ENCODE measurements around the gene CCDC86.

Gene CCDC86

GRCh38 chr11:60854140-60854846 is 12.4 kb downstream of the CCDC86 start:
- no peak for DNase-seq

DNA sequence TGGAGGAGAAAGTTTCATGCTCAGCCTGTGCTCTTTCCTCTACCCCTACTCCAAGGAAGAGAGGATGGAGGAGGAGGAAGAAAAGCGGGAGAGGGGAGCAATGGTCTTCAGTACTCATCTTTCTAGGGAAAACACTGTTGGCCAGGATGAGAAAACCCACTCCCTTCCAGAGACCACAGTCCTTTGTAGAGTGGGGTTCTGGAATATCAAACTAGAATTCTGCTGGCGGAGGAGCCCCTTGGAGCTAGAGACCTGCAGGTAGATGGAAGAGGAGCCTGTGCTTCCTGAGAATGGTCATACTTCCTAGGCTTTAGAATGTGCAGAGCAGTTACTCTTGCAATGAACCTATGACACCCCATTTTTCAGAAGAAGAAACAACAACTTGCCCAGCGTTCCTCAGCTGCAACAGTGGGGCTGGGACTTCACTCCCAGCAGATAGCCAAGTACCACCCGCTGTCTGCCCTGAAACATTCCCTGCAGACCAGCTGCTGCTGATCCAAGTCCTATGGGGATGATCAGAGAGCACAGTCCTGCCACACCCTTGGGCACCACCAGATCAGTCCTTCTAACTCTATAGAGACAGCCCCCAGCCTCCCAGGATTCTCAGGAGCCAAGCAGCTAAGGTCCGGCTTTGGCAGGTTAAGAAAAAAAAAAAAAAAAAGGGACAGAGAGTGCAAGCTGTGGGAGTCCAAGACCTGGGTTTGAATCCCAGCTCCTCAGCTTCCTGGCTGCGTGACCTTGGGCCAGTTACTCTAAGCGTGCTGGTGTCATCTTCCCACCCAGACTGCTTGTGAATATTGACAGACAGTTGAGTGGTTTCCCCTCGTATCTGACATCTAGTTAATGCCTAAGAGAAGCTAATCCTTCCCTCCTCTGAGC is 13.2 kb downstream of the CCDC86 start:
- no peak for DNase-seq

- no peak for DNase-seq
These were observed 14.1 kb downstream of the CCDC86 start, which contains the start of gene PTGDR2 for GRCh38 chr11:60855726-60856633. Gene PTGDR2 (minus strand): TSS chr11:60855950. CDS start chr11:60853722, 2,228 bp downstream.

- DNase-seq, result no peak
These were observed 15.7 kb downstream of the CCDC86 start for GRCh38 chr11:60857378-60858232.

GRCh38 chr11:60858236-60858635 is 16.3 kb downstream of the CCDC86 start:
- DNase-seq, result no peak

DNA sequence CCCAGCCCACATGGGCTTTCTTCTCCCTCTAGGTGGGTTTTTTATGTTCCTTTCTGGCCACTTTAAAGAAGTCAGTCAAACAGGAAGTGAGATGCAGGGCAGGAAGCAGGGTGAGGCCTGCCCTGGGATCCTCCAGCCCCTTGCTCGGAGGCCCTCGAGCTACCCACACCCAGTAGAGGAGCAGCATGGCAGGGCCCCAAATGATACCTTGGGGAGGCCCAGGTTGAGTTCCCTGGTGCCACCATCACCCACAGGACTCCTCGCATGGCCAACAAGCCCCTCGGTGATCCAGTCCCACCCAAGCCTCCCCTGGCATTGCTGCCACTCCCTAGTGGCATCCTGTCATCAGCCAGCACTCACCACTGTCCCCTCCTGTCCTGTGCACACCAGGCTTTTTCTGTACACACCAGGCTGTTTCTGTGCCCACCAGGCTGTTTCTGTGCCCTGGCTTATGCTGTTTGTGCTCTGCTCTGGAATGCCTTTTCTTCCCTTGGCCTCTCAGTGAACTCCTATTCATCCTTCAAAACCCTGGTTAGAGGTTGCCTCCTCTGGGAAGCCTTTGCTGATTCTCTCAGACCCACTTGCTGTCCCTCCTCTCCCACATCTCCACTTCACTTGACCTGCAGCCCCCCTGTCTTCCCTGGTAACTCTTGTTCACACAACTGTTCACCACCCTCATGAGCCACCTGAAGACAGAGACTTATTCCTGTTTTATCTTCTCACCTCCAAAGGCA is 17.0 kb downstream of the CCDC86 start:
- no peak for DNase-seq

- DNase-seq, result no peak
These were observed 17.8 kb downstream of the CCDC86 start for GRCh38 chr11:60859616-60860250.

DNA sequence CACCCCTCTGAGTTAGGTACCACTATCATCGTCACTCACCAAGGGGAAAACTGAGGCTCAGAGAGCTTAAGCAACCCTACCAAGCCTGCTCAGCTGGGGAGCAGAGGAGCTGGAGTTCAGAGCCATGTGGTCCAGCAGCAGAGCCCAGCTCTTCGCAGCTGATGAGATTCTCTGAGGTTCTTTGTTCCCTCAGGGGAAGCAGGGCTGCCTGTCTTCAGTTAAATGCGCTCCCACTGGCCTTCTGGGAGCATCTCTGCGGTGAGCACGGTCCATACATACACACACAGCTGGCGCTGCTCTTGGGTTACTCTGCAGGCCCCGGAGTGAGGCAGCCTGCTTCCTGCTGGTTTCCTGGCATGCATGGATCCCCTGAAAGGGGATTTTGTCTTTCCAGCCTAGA is 19.0 kb downstream of the CCDC86 start:
- no peak for DNase-seq

DNA sequence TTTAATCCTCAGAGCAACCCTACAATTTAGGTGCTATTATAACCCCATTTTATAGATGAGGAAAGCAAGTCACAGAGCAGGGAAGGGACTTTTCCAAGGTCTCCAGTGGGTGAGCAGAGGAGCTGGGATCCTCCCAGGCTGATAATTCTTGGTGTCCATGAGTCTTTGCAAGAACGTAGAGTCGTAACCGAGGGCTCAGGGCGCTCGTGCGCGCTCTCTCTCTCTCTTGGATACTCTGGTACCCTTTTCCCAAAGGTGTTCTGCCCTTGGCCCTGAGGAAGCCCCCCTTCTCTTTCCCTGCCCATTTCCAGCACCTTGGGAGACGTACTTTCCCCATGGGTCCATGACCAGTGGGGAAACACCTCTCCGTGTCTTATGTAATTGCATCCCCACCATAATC is 20.3 kb downstream of the CCDC86 start:
- DNase-seq, result no peak

- DNase-seq, result no peak
These were observed 21.9 kb downstream of the CCDC86 start for GRCh38 chr11:60863550-60864521.

GRCh38 chr11:60864856-60865513 is 23.1 kb downstream of the CCDC86 start:
- no peak for DNase-seq

- peak; percentile 92 for DNase-seq
These were observed 25.3 kb downstream of the CCDC86 start, which contains the start of gene ZP1 for GRCh38 chr11:60866911-60867870. Gene ZP1 (plus strand): TSS chr11:60867542. CDS start chr11:60867562, 20 bp downstream.

GRCh38 chr11:60867871-60868681 is 26.2 kb downstream of the CCDC86 start:
- DNase-seq, result no peak

DNA sequence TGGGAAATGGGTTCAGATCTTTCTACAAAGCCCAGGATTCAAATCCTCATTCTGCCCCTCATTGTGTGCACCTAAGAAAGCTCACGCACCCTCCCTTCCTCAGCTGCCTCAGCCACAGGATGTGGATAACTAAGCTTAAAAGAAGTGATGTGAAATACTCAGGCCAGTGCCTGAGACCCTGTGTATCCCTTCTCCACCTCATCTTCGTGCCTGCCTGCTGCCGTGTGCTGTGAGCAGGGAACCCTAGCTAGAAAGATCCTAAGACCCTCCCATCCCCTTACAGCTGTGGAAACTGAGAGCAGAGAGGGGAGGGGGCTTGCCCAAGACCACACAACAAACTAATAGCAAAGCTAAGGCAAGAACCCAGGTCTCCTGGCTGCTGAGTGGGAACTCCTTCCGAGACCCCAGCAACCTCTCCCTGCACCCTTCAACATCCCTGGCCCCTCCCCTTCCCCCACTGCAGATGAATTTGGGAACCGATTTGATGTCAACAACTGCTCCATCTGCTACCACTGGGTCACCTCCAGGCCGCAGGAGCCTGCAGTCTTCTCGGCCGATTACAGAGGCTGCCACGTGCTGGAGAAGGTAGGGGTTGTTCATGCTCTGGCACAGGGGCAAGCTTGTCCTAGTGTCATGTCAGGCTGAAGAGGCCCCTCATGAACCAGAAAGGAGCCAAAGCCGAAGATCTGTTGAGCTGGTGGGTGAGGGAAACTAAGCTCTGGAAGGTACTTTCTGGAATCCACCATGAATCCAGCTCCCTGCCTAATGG is 27.0 kb downstream of the CCDC86 start:
- DNase-seq, result no peak

DNA sequence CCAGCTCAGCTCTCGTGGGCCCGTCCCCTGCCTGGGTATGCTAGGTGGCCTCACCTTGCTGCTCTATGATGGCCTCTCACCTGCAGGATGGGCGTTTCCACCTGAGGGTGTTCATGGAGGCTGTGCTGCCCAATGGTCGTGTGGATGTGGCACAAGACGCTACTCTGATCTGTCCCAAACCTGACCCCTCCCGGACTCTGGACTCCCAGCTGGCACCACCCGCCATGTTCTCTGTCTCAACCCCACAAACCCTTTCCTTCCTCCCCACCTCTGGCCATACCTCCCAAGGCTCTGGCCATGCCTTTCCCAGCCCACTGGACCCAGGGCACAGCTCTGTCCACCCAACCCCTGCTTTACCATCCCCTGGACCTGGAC is 27.5 kb downstream of the CCDC86 start:
- no peak for DNase-seq

- DNase-seq, result peak; percentile 57
These were observed 28.4 kb downstream of the CCDC86 start for GRCh38 chr11:60870276-60870675.
